A549 (cell line): ENCODE data around the gene DEFB132. TPM values are rescaled to one million over a fixed set of nuclear protein-coding genes. Genes with fewer than 3 reads are reported as not detected.

Experiments
- ATAC-seq, 2 experiments: fragments of 200-7000 bp in 1 of 2; fragments of >200 bp in 1 of 2; cut with Nextera tagmentation in 1 of 2; cut with Tn5 transposase in 1 of 2; 3 replicates each; pipeline versions ENCODE4 v1.8.0 to v1.9.1; 2018 to 2020; ENCODE audit warnings: mild to moderate bottlenecking in 1 of 2, moderate library complexity in 1 of 2
- CTCF ChIA-PET: fragments of 300-600 bp; sonication (Branson Sonifier 250); formaldehyde crosslinking; extraction: SDS; loops from one replicate; lab custom pipeline; 2021; ENCODE audit warnings: antibody characterized with exemption, inconsistent platforms; lab: Yijun Ruan, JAX
- POLR2A ChIA-PET: fragments of 350-600 bp; formaldehyde crosslinking; extraction: SDS; loops from one replicate; lab custom pipeline; 2021; ENCODE audit warnings: antibody characterized with exemption, inconsistent platforms; lab: Yijun Ruan, JAX
- DNase-seq, 2 experiments: peaks; one replicate each; pipeline versions ENCODE4 v3.0.0 to v3.0.0-alpha.2; 2011 to 2016; ENCODE audit warnings: low read depth in 1 of 2, low spot score in 1 of 2
- FAIRE-seq: peaks from 2 replicates; lab custom pipeline; 2011; peaks lifted over from hg19 to GRCh38; lab: Jason Lieb, UNC
- H3K27ac ChIP-seq, 2 experiments: fragments of >200 bp; sonication (Bioruptor Twin); formaldehyde crosslinking; 3 replicates each; pipeline ENCODE4 v1.5.1; 2016 to 2017
- H3K4me1 ChIP-seq: fragments of >200 bp; sonication (Bioruptor Twin); formaldehyde crosslinking; 3 replicates; pipeline ENCODE4 v1.6.1; 2016
- H3K4me2 ChIP-seq: fragments of >200 bp; sonication (Bioruptor Twin); formaldehyde crosslinking; 3 replicates; pipeline ENCODE4 v1.6.1; 2016
- H3K4me3 ChIP-seq: fragments of >200 bp; sonication (Bioruptor Twin); formaldehyde crosslinking; 3 replicates; pipeline ENCODE4 v1.5.1; 2016
- H3K9me3 ChIP-seq: fragments of >200 bp; sonication (Bioruptor Twin); formaldehyde crosslinking; 3 replicates; pipeline ENCODE4 v1.6.1; 2016
- CHD4 ChIP-seq: fragments of 200-600 bp; sonication (generic); IDR thresholded peaks from 2 replicates; pipeline ENCODE4 v1.6.1; 2016; ENCODE audit warnings: antibody characterized with exemption, mild to moderate bottlenecking, borderline replicate concordance
- EHF ChIP-seq: fragments of 250-450 bp; sonication (Bioruptor Pico); IDR thresholded peaks from 2 replicates; pipeline ENCODE4 v1.5.0; 2020; ENCODE audit warnings: mild to moderate bottlenecking
- FOSL2 ChIP-seq, 2 experiments: fragments of 450-650 bp in 1 of 2; fragments of >200 bp in 1 of 2; sonication (Bioruptor Twin) in 1 of 2; formaldehyde crosslinking; IDR thresholded peaks; 2 replicates each; pipeline versions ENCODE4 v1.5.0 to v1.6.1; 2016 to 2020; ENCODE audit warnings: mild to moderate bottlenecking in 1 of 2, moderate library complexity in 1 of 2
- FOXS1 ChIP-seq: fragments of 250-450 bp; sonication (Bioruptor Pico); IDR thresholded peaks from 2 replicates; pipeline ENCODE4 v1.5.0; 2020; ENCODE audit warnings: mild to moderate bottlenecking, moderate library complexity
- HDAC2 ChIP-seq: fragments of 200-600 bp; sonication (generic); IDR thresholded peaks from 2 replicates; pipeline ENCODE4 v1.6.1; 2016
- HEYL ChIP-seq: fragments of 250-450 bp; sonication (Bioruptor Pico); IDR thresholded peaks from 2 replicates; pipeline ENCODE4 v1.8.0; 2021; ENCODE audit warnings: mild to moderate bottlenecking, moderate library complexity
- MAFK ChIP-seq: fragments of 450-650 bp; IDR thresholded peaks from 2 replicates; pipeline ENCODE4 v1.6.1; 2014; ENCODE audit not compliant: partially characterized antibody
- NR3C1 ChIP-seq: fragments of >200 bp; sonication (Bioruptor Twin); formaldehyde crosslinking; IDR thresholded peaks from 3 replicates; pipeline ENCODE4 v1.6.1; 2017
- PHF8 ChIP-seq: fragments of 200-600 bp; sonication (generic); IDR thresholded peaks from 2 replicates; pipeline ENCODE4 v1.6.1; 2016; ENCODE audit warnings: low read depth, mild to moderate bottlenecking, antibody characterized with exemption, moderate library complexity, borderline replicate concordance
- POLR2A ChIP-seq: IDR thresholded peaks from 2 replicates; pipeline ENCODE4 v1.6.1; 2012; ENCODE audit warnings: mild to moderate bottlenecking, low read length
- RARB ChIP-seq: fragments of 250-450 bp; sonication (Bioruptor Pico); IDR thresholded peaks from 2 replicates; pipeline ENCODE4 v1.8.0; 2021; ENCODE audit warnings: mild to moderate bottlenecking, moderate library complexity
- RCOR1 ChIP-seq: fragments of 150-350 bp; IDR thresholded peaks from 2 replicates; pipeline ENCODE4 v1.6.1; 2014; ENCODE audit warnings: antibody characterized with exemption, low read length, low read depth
- RNF2 ChIP-seq: fragments of 200-600 bp; sonication (generic); IDR thresholded peaks from 2 replicates; pipeline ENCODE4 v1.6.1; 2016; ENCODE audit warnings: low read depth, mild to moderate bottlenecking, antibody characterized with exemption, moderate library complexity, borderline replicate concordance
- SMC3 ChIP-seq: fragments of >200 bp; sonication (Bioruptor Twin); formaldehyde crosslinking; IDR thresholded peaks from 3 replicates; pipeline ENCODE4 v1.6.1; 2018; ENCODE audit warnings: inconsistent platforms
- SREBF2 ChIP-seq: fragments of 450-650 bp; IDR thresholded peaks from 2 replicates; pipeline ENCODE4 v1.6.1; 2014; ENCODE audit warnings: mild to moderate bottlenecking, moderate library complexity
- ZNF302 ChIP-seq: fragments of 250-450 bp; sonication (Bioruptor Pico); IDR thresholded peaks from 2 replicates; pipeline ENCODE4 v1.9.0; 2021; ENCODE audit warnings: inconsistent platforms, mild to moderate bottlenecking, moderate library complexity
- ZSCAN20 ChIP-seq: fragments of 250-450 bp; sonication (Bioruptor Pico); IDR thresholded peaks from 2 replicates; pipeline ENCODE4 v1.8.0; 2022; ENCODE audit warnings: mild to moderate bottlenecking, moderate library complexity
- WGBS: methylation state at CpG from one replicate; pipeline ENCODE4 v1.1.6; 2017; ENCODE audit errors: missing lambda C conversion rate; 5-methylcytosine and 5-hydroxymethylcytosine counted together
- polyA plus RNA-seq, 4 experiments: library from polyadenylated mRNA; depleted of rRNA in 3 of 4; stranded (reverse); fragments of >200 nt; fragmentation: RNase III in 1 of 4; extraction: RNeasy Plus Mini Kit Qiagen cat#74134 plus additional on column Dnase treatment in 1 of 4; gene quantifications; 2 replicates in 3 of 4; 3 replicates in 1 of 4; pipeline ENCODE4 v1.2.3, GENCODE V29; 2011 to 2017
- TF ChIP-seq, protein P1 (sequence below): fragments of 450-650 bp; IDR thresholded peaks from 2 replicates; pipeline ENCODE4 v1.6.1; 2014; ENCODE audit warnings: antibody characterized with exemption
- TF ChIP-seq, protein P2 (sequence below): IDR thresholded peaks from 2 replicates; pipeline ENCODE4 v1.6.1; 2012
- TF ChIP-seq, protein P3 (sequence below): fragments of 250-450 bp; sonication (Bioruptor Pico); IDR thresholded peaks from 2 replicates; pipeline ENCODE4 v1.5.0; 2020; ENCODE audit warnings: low read depth, mild to moderate bottlenecking, moderate library complexity
- TF ChIP-seq, protein P4 (sequence below): IDR thresholded peaks from 2 replicates; pipeline ENCODE4 v1.6.1; 2012; ENCODE audit warnings: low read depth, borderline replicate concordance
- TF ChIP-seq, protein P5 (sequence below): fragments of 250-450 bp; sonication (Bioruptor Pico); IDR thresholded peaks from 2 replicates; pipeline ENCODE4 v1.5.0; 2021; ENCODE audit warnings: mild to moderate bottlenecking, moderate library complexity, borderline replicate concordance
- TF ChIP-seq, protein P6 (sequence below): fragments of 200-600 bp; sonication (generic); IDR thresholded peaks from 2 replicates; pipeline ENCODE4 v1.6.1; 2016; ENCODE audit warnings: antibody characterized with exemption, mild to moderate bottlenecking, moderate library complexity
- TF ChIP-seq, protein P7 (sequence below): fragments of >200 bp; sonication (Bioruptor Twin); formaldehyde crosslinking; IDR thresholded peaks from 3 replicates; pipeline ENCODE4 v1.5.1; 2016

Gene DEFB132
- polyA plus RNA-seq, 2 of the 4 experiments (the other 2 are of a cell fraction) = not detected

DNA sequence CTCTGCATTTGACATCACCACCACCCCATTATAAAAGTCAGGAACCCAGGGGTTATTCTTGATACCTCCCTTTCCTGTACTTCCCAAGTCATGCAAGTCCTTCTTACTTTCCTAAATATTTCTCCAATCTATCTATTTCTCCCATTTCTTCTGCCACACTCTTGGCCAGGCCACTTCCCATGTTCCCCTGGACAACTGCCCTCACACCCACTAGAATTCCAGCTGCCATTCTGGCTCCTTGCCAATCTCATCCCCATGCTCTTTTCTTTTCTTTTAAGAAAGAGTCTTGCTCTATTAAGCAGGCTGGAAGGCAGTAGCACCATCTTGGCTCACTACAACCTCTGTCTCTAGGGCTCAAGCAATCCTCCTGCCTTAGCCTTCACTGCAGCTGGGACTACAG is 15.2 kb downstream of the DEFB132 start:
- Histone ChIP-seq H3K4me3 (no peak overlapping the region), H3K9me3 (no peaks in the 10 kb centered on the region), H3K4me1 (no peaks in the 10 kb centered on the region), H3K27ac (no peak overlapping the region)
- no peak for FAIRE-seq
- no peak for TF ChIP-seq SREBF2
- TF ChIP-seq FOXS1 (CRISPR knock-in tag) = no peak
- TF ChIP-seq CHD4 = no peak
- TF ChIP-seq, protein P1, sequence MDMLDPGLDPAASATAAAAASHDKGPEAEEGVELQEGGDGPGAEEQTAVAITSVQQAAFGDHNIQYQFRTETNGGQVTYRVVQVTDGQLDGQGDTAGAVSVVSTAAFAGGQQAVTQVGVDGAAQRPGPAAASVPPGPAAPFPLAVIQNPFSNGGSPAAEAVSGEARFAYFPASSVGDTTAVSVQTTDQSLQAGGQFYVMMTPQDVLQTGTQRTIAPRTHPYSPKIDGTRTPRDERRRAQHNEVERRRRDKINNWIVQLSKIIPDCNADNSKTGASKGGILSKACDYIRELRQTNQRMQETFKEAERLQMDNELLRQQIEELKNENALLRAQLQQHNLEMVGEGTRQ = no peak
- no peak for TF ChIP-seq PHF8
- TF ChIP-seq, protein P2, sequence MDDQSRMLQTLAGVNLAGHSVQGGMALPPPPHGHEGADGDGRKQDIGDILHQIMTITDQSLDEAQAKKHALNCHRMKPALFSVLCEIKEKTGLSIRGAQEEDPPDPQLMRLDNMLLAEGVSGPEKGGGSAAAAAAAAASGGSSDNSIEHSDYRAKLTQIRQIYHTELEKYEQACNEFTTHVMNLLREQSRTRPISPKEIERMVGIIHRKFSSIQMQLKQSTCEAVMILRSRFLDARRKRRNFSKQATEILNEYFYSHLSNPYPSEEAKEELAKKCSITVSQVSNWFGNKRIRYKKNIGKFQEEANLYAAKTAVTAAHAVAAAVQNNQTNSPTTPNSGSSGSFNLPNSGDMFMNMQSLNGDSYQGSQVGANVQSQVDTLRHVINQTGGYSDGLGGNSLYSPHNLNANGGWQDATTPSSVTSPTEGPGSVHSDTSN = no peak
- no peak for TF ChIP-seq POLR2A
- no peak for TF ChIP-seq RNF2
- TF ChIP-seq, protein P3, sequence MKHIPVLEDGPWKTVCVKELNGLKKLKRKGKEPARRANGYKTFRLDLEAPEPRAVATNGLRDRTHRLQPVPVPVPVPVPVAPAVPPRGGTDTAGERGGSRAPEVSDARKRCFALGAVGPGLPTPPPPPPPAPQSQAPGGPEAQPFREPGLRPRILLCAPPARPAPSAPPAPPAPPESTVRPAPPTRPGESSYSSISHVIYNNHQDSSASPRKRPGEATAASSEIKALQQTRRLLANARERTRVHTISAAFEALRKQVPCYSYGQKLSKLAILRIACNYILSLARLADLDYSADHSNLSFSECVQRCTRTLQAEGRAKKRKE (CRISPR knock-in tag) = no peak
- TF ChIP-seq ZNF302 = no peak
- TF ChIP-seq, protein P4, sequence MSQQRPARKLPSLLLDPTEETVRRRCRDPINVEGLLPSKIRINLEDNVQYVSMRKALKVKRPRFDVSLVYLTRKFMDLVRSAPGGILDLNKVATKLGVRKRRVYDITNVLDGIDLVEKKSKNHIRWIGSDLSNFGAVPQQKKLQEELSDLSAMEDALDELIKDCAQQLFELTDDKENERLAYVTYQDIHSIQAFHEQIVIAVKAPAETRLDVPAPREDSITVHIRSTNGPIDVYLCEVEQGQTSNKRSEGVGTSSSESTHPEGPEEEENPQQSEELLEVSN = no peak
- TF ChIP-seq, all 56 proteins: peak for 0
- ATAC-seq = no peak
- H3K4me2 ChIP-seq = no peak overlapping the region
- POLR2A ChIA-PET = interaction anchor here (0.6 kb wide), 1 partner anchor 29 kb away, joined by 3 read pairs; no protein-coding TSS in a partner anchor
- no peak for DNase-seq
- CTCF ChIA-PET = interaction anchor here (0.8 to 13.5 kb wide), 4 partner anchors 10 to 189 kb away, joined by 3 to 86 read pairs (median 30); partner anchors contain the start of gene TBC1D20

DNA sequence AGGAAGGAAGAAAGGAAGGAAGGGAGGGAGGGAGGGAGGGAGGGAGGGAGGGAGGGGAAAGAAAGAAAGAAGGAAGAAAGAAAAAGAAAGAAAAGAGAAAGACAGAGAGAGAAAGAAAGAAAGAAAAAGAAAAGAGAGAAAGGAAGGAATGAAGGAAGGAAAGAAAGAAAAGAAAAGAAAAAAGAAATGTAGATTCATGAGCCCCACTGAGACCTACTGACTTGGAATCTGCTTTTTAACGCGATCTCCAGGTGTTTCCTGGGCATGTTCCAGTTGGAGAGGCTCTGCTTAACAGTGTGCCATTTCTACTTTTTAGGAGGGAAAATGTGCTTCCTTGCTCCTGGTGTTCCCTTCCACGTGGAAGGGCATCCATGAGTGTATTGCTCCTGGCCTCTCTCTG is 16.4 kb downstream of the DEFB132 start:
- Histone ChIP-seq H3K4me1 (no peaks in the 10 kb centered on the region), H3K9me3 (no peaks in the 10 kb centered on the region), H3K4me2 (no peak overlapping the region), H3K4me3 (no peak overlapping the region), H3K27ac (no peak overlapping the region)
- no peak for DNase-seq
- TF ChIP-seq, protein P5, sequence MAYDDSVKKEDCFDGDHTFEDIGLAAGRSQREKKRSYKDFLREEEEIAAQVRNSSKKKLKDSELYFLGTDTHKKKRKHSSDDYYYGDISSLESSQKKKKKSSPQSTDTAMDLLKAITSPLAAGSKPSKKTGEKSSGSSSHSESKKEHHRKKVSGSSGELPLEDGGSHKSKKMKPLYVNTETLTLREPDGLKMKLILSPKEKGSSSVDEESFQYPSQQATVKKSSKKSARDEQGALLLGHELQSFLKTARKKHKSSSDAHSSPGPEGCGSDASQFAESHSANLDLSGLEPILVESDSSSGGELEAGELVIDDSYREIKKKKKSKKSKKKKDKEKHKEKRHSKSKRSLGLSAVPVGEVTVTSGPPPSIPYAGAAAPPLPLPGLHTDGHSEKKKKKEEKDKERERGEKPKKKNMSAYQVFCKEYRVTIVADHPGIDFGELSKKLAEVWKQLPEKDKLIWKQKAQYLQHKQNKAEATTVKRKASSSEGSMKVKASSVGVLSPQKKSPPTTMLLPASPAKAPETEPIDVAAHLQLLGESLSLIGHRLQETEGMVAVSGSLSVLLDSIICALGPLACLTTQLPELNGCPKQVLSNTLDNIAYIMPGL (CRISPR knock-in tag) = no peak
- no peak for TF ChIP-seq NR3C1
- no peak for TF ChIP-seq EHF (CRISPR knock-in tag)
- no peak for TF ChIP-seq SMC3
- TF ChIP-seq RARB (CRISPR knock-in tag) = no peak
- TF ChIP-seq RCOR1 = no peak
- TF ChIP-seq HDAC2 = no peak
- no peak for ATAC-seq
- WGBS = 82% methylated on average over 3 of the region's 3 CpGs
- FAIRE-seq = no peak
- ChIA-PET POLR2A (no interaction called here), CTCF (interaction anchor here (8.1 to 13.5 kb wide), 2 partner anchors 9 to 58 kb away, joined by 57 to 86 read pairs; no protein-coding TSS in a partner anchor)

DNA sequence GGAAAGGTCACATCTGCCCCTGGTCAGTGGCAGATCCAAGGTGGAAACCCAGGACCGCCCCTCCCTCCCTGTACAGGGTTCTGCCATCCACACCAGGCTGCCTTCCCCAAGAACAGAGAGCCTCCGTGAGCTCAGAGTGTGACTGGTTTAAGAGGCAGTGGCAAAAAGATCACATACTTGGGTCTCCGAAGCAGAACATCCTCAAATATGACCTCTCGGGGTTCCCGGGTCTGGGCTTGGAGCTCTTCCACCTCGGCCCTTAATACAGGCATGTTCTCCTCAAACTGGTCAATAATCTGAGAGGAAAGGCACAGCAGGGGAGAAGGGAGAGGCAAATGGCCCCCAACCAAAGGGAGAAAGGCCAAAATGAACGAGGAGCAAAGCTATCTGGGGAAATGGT is 18.3 kb downstream of the DEFB132 start:
- 88% methylated on average over 7 of the region's 7 CpGs for WGBS
- Histone ChIP-seq H3K27ac (no peak overlapping the region), H3K9me3 (no peaks in the 10 kb centered on the region), H3K4me3 (no peak overlapping the region), H3K4me2 (no peak overlapping the region), H3K4me1 (no peaks in the 10 kb centered on the region)
- FAIRE-seq = no peak
- no peak for ATAC-seq
- no peak for DNase-seq
- ChIA-PET POLR2A (no interaction called here), CTCF (no interaction called here)
- TF ChIP-seq ZSCAN20 (CRISPR knock-in tag) (no peak), FOSL2 (IDR thresholded peaks at IDR 0.05) (no peak), FOSL2 (CRISPR knock-in tag; IDR thresholded peaks at IDR 0.05) (no peak), HEYL (CRISPR knock-in tag) (no peak), MAFK (no peak)
- TF ChIP-seq, protein P6, sequence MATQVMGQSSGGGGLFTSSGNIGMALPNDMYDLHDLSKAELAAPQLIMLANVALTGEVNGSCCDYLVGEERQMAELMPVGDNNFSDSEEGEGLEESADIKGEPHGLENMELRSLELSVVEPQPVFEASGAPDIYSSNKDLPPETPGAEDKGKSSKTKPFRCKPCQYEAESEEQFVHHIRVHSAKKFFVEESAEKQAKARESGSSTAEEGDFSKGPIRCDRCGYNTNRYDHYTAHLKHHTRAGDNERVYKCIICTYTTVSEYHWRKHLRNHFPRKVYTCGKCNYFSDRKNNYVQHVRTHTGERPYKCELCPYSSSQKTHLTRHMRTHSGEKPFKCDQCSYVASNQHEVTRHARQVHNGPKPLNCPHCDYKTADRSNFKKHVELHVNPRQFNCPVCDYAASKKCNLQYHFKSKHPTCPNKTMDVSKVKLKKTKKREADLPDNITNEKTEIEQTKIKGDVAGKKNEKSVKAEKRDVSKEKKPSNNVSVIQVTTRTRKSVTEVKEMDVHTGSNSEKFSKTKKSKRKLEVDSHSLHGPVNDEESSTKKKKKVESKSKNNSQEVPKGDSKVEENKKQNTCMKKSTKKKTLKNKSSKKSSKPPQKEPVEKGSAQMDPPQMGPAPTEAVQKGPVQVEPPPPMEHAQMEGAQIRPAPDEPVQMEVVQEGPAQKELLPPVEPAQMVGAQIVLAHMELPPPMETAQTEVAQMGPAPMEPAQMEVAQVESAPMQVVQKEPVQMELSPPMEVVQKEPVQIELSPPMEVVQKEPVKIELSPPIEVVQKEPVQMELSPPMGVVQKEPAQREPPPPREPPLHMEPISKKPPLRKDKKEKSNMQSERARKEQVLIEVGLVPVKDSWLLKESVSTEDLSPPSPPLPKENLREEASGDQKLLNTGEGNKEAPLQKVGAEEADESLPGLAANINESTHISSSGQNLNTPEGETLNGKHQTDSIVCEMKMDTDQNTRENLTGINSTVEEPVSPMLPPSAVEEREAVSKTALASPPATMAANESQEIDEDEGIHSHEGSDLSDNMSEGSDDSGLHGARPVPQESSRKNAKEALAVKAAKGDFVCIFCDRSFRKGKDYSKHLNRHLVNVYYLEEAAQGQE = no peak
- TF ChIP-seq, protein P7, sequence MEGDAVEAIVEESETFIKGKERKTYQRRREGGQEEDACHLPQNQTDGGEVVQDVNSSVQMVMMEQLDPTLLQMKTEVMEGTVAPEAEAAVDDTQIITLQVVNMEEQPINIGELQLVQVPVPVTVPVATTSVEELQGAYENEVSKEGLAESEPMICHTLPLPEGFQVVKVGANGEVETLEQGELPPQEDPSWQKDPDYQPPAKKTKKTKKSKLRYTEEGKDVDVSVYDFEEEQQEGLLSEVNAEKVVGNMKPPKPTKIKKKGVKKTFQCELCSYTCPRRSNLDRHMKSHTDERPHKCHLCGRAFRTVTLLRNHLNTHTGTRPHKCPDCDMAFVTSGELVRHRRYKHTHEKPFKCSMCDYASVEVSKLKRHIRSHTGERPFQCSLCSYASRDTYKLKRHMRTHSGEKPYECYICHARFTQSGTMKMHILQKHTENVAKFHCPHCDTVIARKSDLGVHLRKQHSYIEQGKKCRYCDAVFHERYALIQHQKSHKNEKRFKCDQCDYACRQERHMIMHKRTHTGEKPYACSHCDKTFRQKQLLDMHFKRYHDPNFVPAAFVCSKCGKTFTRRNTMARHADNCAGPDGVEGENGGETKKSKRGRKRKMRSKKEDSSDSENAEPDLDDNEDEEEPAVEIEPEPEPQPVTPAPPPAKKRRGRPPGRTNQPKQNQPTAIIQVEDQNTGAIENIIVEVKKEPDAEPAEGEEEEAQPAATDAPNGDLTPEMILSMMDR = no peak
